Spinal cord (tissue), 10 donors: ENCODE measurements around the gene CSDE1. TPM values are rescaled to one million over a fixed set of nuclear protein-coding genes. Genes with fewer than 3 reads are reported as not detected.

Experiments
- DNase-seq, 6 donors: peaks; one replicate each; pipeline versions ENCODE4 v3.0.0 to v3.0.0-alpha.2; 2013 to 2015; ENCODE audit warnings: low spot score in 6 of 6, low read depth in 4 of 6
- H3K27ac ChIP-seq: one replicate; pipeline ENCODE4 v1.5.1; 2013; ENCODE audit warnings: low read depth, low read length, control low read depth
- H3K27me3 ChIP-seq: one replicate; pipeline ENCODE4 v1.6.1; 2013; ENCODE audit warnings: low read length; ENCODE audit not compliant: control insufficient read depth, insufficient read depth
- H3K36me3 ChIP-seq: one replicate; pipeline ENCODE4 v1.6.1; 2013; ENCODE audit warnings: low read length; ENCODE audit not compliant: control insufficient read depth, insufficient read depth
- H3K4me1 ChIP-seq: one replicate; pipeline ENCODE4 v1.6.1; 2013; ENCODE audit warnings: low read length; ENCODE audit not compliant: control insufficient read depth, insufficient read depth
- H3K4me3 ChIP-seq: one replicate; pipeline ENCODE4 v1.5.1; 2013; ENCODE audit warnings: low read depth, low read length, control low read depth
- H3K9me3 ChIP-seq: one replicate; pipeline ENCODE4 v1.6.1; 2013; ENCODE audit warnings: low read length; ENCODE audit not compliant: control insufficient read depth, insufficient read depth
- WGBS: methylation state at CpG from one replicate; pipeline ENCODE4 v1.1.5; 2013; ENCODE audit warnings: missing lambda C conversion rate; ENCODE audit not compliant: insufficient coverage; 5-methylcytosine and 5-hydroxymethylcytosine counted together
- polyA plus RNA-seq, 2 donors: library from polyadenylated mRNA; unstranded; fragments of 120-200 nt; gene quantifications; one replicate each; pipeline ENCODE4 v1.2.1, GENCODE V29; 2013; ENCODE audit not compliant: insufficient read length in 2 of 2
- total RNA-seq, 2 donors: library from RNA; depleted of rRNA in 1 of 2; stranded (reverse); fragments of 120-200 nt in 1 of 2; fragments of >200 nt in 1 of 2; gene quantifications; one replicate each; pipeline versions ENCODE4 v1.2.3 to v1.2.4, GENCODE V29; 2013 to 2014
- donor health status: healthy.

Gene CSDE1
- total and polyA plus RNA-seq, 4 donors = 260 to 727 (median 318) TPM

DNA sequence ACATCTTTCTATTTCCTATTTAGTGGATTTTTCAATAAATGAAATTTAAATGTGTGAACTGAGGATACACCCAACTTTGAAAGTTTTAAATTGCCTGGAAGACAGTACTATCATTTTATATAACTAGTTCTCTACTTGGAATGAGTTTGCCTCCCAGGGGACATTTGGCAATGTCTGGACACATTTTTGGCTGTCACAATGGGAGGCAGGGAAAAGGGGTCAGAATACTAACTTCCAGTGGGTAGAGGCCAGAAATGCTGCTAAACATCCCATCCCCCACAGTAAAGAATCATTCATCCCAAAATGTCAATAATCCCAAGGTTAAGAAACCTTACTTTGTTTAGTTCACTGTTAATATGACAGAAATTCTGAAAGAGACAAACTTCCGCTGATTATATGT is 28.0 kb downstream of the CSDE1 start:
- H3K4me3 ChIP-seq = no peak overlapping the region
- H3K36me3 ChIP-seq = peaks cover 18% of the 10 kb centered on the region
- no peak for DNase-seq
- no peak overlapping the region for H3K27ac ChIP-seq
- no CpG with 5 or more reads among the region's 1 CpG for WGBS
- H3K9me3 ChIP-seq = no peaks in the 10 kb centered on the region
- H3K4me1 ChIP-seq = no peaks in the 10 kb centered on the region
- no peaks in the 10 kb centered on the region for H3K27me3 ChIP-seq

DNA sequence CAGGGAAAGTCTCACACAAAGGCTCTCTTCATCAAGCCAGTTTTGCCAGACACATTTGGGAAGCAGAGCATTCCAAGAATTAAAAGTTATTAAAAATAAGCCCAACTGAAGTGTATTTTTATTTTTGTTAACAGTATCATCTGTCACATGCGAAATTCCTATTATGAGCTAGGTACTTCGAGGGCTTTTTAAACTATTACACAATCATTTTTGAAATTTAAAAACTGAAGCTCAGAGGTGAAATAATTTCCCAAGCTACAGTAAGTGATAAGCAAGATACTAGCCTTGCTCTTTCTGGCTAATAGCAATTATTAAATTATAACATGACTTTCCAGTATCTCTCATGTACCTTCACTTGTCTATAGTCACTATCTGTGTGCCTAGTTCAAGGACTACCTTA is 29.2 kb downstream of the CSDE1 start:
- WGBS = no CpG with 5 or more reads among the region's 2 CpGs
- H3K9me3 ChIP-seq = no peaks in the 10 kb centered on the region
- no peak overlapping the region for H3K4me3 ChIP-seq
- no peaks in the 10 kb centered on the region for H3K4me1 ChIP-seq
- H3K27ac ChIP-seq = no peak overlapping the region
- no peaks in the 10 kb centered on the region for H3K27me3 ChIP-seq
- H3K36me3 ChIP-seq = peaks cover 24% of the 10 kb centered on the region
- DNase-seq = no peak

DNA sequence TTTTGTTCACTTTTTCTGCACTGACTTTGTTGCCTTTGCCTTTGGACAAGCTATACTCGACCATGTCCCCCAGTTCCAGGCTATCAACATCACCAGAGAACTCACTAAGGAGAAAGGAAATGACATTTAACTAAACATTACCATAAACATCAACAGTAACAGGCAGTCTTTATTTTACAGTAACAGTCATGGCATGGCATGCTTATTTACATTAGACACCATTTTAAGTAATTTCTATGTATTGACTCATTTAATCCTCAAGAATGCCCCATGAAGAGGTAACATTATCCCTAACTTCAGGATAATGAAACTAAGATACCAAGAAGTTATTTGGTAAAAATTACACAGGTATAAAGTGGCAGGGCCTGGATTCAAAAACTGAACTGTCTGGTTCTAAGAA is 32.6 kb downstream of the CSDE1 start:
- Histone ChIP-seq H3K4me3 (no peak overlapping the region), H3K9me3 (no peaks in the 10 kb centered on the region), H3K27me3 (no peaks in the 10 kb centered on the region), H3K4me1 (no peaks in the 10 kb centered on the region), H3K27ac (no peak overlapping the region), H3K36me3 (peaks cover 40% of the 10 kb centered on the region)
- WGBS = 71% methylated on average over 1 of the region's 1 CpG
- no peak for DNase-seq

DNA sequence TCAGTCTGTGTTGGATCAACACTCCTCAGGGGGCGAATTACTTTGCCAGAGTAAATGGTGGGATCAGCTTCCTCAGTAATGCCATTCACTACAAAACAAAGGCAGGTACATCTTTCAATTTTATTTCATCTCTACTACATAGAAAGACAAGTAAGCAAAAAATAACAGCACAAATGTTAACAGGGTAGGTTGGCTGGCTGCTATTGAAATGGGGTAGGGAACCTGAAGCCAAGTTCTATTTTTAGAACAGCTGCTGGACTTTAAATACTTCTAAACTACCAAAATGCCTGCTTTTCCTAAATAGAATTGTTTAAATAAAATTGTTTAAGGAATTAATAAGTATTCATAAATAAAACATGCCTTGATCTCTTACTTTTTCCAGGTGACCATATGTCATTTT is 33.9 kb downstream of the CSDE1 start:
- H3K4me3 ChIP-seq = no peak overlapping the region

DNA sequence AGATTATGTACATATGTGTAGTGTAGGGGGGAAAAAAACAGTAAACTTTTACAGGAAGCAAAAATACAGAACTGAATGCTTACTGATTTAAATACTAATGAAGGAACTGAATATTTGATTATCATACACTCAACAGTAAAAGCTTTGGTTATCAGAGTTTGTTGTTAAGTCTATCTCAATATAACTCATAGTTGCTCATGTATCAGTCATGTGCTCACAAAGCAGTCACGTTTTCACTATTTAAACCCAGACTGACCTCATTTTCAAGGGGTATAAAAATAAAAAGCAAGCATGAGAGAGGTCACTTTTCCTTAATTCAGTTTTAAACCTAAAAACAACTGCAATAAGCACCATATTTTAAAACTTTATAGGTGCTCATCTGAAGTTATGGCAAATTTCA is 34.3 kb downstream of the CSDE1 start:
- DNase-seq = no peak
- no peaks in the 10 kb centered on the region for H3K9me3 ChIP-seq
- no peaks in the 10 kb centered on the region for H3K4me1 ChIP-seq
- H3K27me3 ChIP-seq = no peaks in the 10 kb centered on the region
- H3K4me3 ChIP-seq = no peak overlapping the region
- H3K27ac ChIP-seq = no peak overlapping the region
- H3K36me3 ChIP-seq = peaks cover 46% of the 10 kb centered on the region
- WGBS = no CpG with 5 or more reads among the region's 1 CpG

More for the DNA sequence above, 33.9 kb downstream of the CSDE1 start:
- H3K4me1 ChIP-seq = no peaks in the 10 kb centered on the region
- H3K9me3 ChIP-seq = no peaks in the 10 kb centered on the region
- no CpG with 5 or more reads among the region's 1 CpG for WGBS
- H3K27ac ChIP-seq = no peak overlapping the region
- H3K36me3 ChIP-seq = peaks cover 45% of the 10 kb centered on the region
- no peaks in the 10 kb centered on the region for H3K27me3 ChIP-seq
- no peak for DNase-seq

DNA sequence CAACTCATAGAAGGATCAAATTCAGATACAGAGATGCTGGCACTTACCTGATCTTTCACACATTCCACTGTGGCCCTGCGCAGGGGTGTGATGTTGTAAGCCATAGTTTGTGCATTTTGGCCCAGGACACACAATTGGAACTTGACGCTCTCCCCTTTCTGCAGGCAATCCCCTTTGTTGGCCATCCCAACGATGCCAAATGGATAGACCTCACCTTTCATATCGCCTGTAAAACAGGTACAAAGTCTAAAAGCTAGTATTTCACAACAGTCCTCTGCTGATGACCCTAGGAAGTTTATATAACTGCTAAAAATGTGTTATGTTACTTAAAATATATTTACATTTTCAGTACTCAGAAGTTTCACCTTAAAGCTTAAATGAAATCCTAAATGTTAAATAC is 37.3 kb downstream of the CSDE1 start:
- H3K27me3 ChIP-seq = no peaks in the 10 kb centered on the region
- peaks cover 44% of the 10 kb centered on the region for H3K36me3 ChIP-seq
- no peak overlapping the region for H3K27ac ChIP-seq
- no peak for DNase-seq
- no peaks in the 10 kb centered on the region for H3K4me1 ChIP-seq
- 95% methylated on average over 3 of the region's 4 CpGs for WGBS
- no peaks in the 10 kb centered on the region for H3K9me3 ChIP-seq
- no peak overlapping the region for H3K4me3 ChIP-seq

DNA sequence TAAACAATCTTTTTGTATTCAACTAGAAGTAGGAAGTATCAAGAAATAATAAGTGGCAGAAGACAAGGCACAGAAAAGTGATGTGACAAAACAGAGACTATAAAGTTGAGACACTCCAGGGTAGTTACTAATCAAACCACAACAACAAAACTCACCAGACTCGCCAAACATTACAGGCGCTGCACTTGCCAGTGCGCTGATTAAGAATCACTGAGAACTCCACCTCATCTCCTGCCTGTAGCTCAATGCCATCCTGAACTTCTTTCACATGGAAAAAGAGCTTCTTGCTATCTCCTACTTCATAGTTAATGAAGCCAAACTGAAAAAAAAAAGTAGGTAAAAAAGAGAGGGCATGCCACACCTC is 38.4 kb downstream of the CSDE1 start:
- Histone ChIP-seq H3K27me3 (no peaks in the 10 kb centered on the region), H3K27ac (no peak overlapping the region), H3K4me3 (no peak overlapping the region), H3K9me3 (no peaks in the 10 kb centered on the region), H3K36me3 (peaks cover 38% of the 10 kb centered on the region), H3K4me1 (no peaks in the 10 kb centered on the region)
- DNase-seq = no peak
- 95% methylated on average over 3 of the region's 3 CpGs for WGBS

DNA sequence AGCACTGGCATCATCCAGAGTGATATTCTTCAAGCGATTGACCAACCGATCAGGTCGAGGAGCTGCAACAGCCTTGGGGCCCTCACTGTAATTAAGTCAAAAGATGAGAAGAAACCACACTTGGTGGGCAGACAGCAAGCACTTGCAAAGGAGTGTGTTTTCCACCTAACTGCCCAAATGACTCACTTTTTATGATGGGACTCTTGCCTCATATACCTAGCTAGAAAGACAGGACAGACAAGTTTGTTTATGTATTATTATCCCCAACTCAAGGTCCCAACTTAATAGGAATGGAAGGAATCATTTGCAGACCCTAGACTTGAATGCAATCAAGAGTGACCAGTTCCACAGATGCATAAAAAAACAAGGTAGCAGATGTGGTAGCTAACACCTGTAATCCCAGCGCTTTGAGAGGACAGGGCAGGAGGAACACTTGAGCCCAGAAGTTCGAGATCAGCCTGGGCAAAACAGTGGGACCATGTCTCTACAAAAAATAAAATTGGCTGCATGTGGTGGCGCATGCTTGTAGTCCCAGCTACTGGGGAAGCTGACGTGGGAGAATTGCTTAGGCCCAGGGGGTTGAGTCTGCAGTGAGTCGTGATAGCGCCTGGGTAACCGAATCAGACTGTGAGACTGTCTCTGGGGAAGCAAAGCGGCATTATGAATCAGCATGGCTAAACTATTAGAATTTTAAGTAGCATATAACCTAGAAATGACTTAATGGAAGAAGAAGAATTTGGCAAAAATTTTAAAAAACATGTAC is 38.9 kb downstream of the CSDE1 start:
- Histone ChIP-seq H3K27ac (no peak overlapping the region), H3K4me3 (no peak overlapping the region), H3K9me3 (no peaks in the 10 kb centered on the region), H3K27me3 (no peaks in the 10 kb centered on the region), H3K4me1 (no peaks in the 10 kb centered on the region), H3K36me3 (peaks cover 38% of the 10 kb centered on the region)
- DNase-seq = no peak
- WGBS = 88% methylated on average over 10 of the region's 11 CpGs

DNA sequence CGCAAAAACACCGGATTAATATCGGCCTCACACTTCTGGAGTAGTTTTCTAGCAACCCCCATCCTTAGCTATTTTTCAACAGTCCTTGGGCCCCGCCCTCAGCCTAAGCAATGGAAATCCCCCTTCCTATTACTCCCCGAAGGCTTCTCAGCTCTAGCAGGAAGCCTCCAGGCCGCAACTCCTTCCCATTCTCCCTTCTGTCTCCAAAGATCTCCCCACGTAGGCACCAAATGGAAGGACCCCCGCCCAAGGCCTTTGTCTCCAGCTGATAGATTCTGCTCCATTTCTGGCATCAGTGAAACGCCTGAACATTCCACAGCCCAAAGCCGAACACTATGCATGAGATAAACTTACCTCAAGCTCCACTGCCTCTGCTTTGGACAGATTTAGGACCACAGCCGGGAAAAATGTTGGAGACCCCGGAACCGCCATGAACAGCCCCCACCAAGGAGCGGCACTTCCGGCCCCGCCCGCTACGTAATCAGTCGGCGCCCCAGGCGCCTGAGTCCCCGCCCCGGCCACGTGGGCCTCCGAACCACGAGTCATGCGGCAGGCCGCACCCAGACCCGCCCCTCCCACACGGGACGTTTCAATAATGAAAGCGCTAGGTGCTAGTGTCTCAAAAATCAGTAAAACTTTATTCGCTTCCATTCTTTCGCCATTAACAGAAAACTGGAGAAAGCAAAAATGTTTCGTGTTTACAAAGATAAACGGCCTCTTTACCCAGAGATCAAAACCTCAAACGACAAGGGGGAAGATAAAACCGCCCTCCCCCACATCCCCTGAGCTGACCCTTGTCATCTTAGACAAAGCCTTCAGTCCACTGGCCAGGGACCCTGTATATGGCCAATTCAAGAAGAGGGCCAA is 41.2 kb downstream of the CSDE1 start, which contains the start of gene NRAS:
NRAS (minus strand) TSS at position 468 of the 867 bp plus-strand sequence. CDS start 611 bp downstream, outside the sequence.
- no peaks in the 10 kb centered on the region for H3K9me3 ChIP-seq
- H3K4me1 ChIP-seq = no peaks in the 10 kb centered on the region
- peak within 1 kb of the TSS; percentile 89 for H3K27ac ChIP-seq
- under 1% methylated on average over 34 of the region's 38 CpGs for whole genome bisulfite sequencing
- H3K4me3 ChIP-seq = peak within 1 kb of the TSS; percentile 95
- peaks cover 24% of the 10 kb centered on the region for H3K36me3 ChIP-seq
- DNase-seq = peak; percentile 82 to 98 (median 92)
- H3K27me3 ChIP-seq = no peaks in the 10 kb centered on the region
